ENCODE measurements around the gene YIF1B.

DNA sequence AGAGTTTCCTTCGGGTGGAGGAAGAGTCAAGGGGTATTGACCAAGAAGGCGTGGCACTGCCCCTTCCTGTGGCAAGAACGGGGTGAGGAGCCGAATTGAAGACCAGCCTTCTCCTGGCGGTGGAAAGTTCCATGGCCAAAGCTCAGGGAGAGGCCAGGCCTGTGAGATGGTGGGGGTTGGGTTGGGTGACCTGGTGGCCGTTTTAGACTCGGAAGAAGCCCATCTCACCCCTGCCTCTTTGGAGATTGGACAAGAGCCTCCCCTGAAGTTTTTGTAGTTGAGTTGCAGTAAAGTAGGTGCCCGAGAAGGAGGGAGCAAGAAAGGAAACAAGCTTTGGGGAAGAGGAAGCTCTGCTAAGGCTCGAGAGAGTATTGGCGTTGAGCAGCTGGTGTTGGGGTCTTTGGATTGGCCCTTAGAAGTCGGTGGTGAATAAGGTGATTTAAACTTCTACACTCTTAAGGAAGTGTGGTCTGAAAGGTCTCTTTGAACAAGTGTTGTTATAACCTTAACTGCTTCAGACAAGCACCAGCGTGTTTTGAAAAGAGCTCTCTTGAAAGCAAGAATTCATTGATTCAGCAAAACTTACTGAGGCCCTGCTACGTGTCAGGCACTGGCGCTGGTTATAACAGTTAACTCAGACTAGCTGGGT is 50.4 kb downstream of the YIF1B start:
- TF ChIP-seq, protein P1, sequence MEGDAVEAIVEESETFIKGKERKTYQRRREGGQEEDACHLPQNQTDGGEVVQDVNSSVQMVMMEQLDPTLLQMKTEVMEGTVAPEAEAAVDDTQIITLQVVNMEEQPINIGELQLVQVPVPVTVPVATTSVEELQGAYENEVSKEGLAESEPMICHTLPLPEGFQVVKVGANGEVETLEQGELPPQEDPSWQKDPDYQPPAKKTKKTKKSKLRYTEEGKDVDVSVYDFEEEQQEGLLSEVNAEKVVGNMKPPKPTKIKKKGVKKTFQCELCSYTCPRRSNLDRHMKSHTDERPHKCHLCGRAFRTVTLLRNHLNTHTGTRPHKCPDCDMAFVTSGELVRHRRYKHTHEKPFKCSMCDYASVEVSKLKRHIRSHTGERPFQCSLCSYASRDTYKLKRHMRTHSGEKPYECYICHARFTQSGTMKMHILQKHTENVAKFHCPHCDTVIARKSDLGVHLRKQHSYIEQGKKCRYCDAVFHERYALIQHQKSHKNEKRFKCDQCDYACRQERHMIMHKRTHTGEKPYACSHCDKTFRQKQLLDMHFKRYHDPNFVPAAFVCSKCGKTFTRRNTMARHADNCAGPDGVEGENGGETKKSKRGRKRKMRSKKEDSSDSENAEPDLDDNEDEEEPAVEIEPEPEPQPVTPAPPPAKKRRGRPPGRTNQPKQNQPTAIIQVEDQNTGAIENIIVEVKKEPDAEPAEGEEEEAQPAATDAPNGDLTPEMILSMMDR (IDR thresholded peaks at IDR 0.05; ENCODE audit: borderline replicate concordance, extremely low read depth, low read length, poor library complexity, severe bottlenecking) = no peak
- TF ChIP-seq EZH2 (IDR thresholded peaks at IDR 0.05; ENCODE audit: borderline replicate concordance, low read depth, low read length, severe bottlenecking) = no peak

All from DND-41 (cell line).